Activated naive CD4-positive, alpha-beta T cell treated with Interleukin-2 at 50 U/mL for 16 hours (primary cell): Measurements from ENCODE around the gene ME3.
"Not testable (repeated sequence)": the region's sequence is repeated elsewhere in the genome, so short reads cannot be mapped to it uniquely, and the experiment has no call there.

Source experiments
- DNase-seq: peaks from one replicate; pipeline ENCODE4 v3.0.0-alpha.2; 2020

The ME3 gene

GRCh38 chr11:86660736-86661135 lies 11.7 kb downstream of the ME3 start:
- no peak for DNase-seq

- DNase-seq = no peak
Observed at GRCh38 chr11:86660088-86660487, 12.3 kb downstream of the ME3 start.

- DNase-seq = no peak
Observed at GRCh38 chr11:86658534-86658933, 13.9 kb downstream of the ME3 start.

- DNase-seq = not testable (repeated sequence)
Observed at GRCh38 chr11:86645212-86645611, 27.2 kb downstream of the ME3 start.

GRCh38 chr11:86644291-86644690 lies 28.1 kb downstream of the ME3 start:
- DNase-seq = no peak

GRCh38 chr11:86641537-86642261 lies 30.7 kb downstream of the ME3 start:
- DNase-seq = no peak

- no peak for DNase-seq
Observed at GRCh38 chr11:86639137-86639536, 33.3 kb downstream of the ME3 start.

- DNase-seq = no peak
Observed at GRCh38 chr11:86638673-86639072, 33.7 kb downstream of the ME3 start.

- DNase-seq = no peak
Observed at GRCh38 chr11:86637988-86638387, 34.4 kb downstream of the ME3 start.

- no peak for DNase-seq
Observed at GRCh38 chr11:86636275-86636674, 36.1 kb downstream of the ME3 start.

- DNase-seq = no peak
Observed at GRCh38 chr11:86632499-86633269, 39.7 kb downstream of the ME3 start.

GRCh38 chr11:86630229-86630981 lies 42.0 kb downstream of the ME3 start:
- DNase-seq = no peak

- no peak for DNase-seq
Observed at GRCh38 chr11:86629045-86629706, 43.2 kb downstream of the ME3 start.

GRCh38 chr11:86627776-86628455 lies 44.5 kb downstream of the ME3 start:
- no peak for DNase-seq

- DNase-seq = no peak
Observed at GRCh38 chr11:86625981-86626380, 46.4 kb downstream of the ME3 start.

GRCh38 chr11:86625544-86625943 lies 46.9 kb downstream of the ME3 start:
- DNase-seq = no peak

- DNase-seq = no peak
Observed at GRCh38 chr11:86624366-86624765, 48.0 kb downstream of the ME3 start.

GRCh38 chr11:86623736-86624135 lies 48.7 kb downstream of the ME3 start:
- no peak for DNase-seq

- no peak for DNase-seq
Observed at GRCh38 chr11:86623041-86623621, 49.3 kb downstream of the ME3 start.

GRCh38 chr11:86621854-86622253 lies 50.6 kb downstream of the ME3 start:
- DNase-seq = no peak

- no peak for DNase-seq
Observed at GRCh38 chr11:86620891-86621521, 51.4 kb downstream of the ME3 start.

- DNase-seq = not testable (repeated sequence)
Observed at GRCh38 chr11:86619428-86619827, 53.0 kb downstream of the ME3 start.
